OCI-LY3 (cell line): ENCODE data around the gene ITPR3.

Source experiments
- H2AFZ ChIP-seq: fragments of 200-600, 300-600 bp; shearing (Covaris generic); 2 replicates; pipeline ENCODE4 v1.6.0; 2014; ENCODE audit warnings: antibody characterized with exemption, low read depth, low read length
- H3K27ac ChIP-seq: fragments of 200-600, 300-600 bp; sonication (generic); 2 replicates; pipeline ENCODE4 v1.5.1; 2014; ENCODE audit warnings: mild to moderate bottlenecking, low read length, moderate library complexity, mixed read lengths
- H3K27me3 ChIP-seq: fragments of 200-600, 300-600 bp; sonication (generic); 2 replicates; pipeline ENCODE4 v1.6.1; 2014; ENCODE audit warnings: low read depth, low read length, mixed read lengths
- H3K36me3 ChIP-seq: fragments of 200-600, 300-600 bp; sonication (generic); replicated peaks from 2 replicates; pipeline ENCODE3; 2014; ENCODE audit warnings: low read depth, low read length, mixed read lengths
- H3K4me1 ChIP-seq: fragments of 300-600, 200-600 bp; sonication (generic); 2 replicates; pipeline ENCODE4 v1.6.1; 2014; ENCODE audit warnings: low read length, mixed read lengths
- H3K4me2 ChIP-seq: fragments of 200-600, 300-600 bp; sonication (generic); 2 replicates; pipeline ENCODE4 v1.6.1; 2014; ENCODE audit warnings: low read length, mixed read lengths
- H3K4me3 ChIP-seq: fragments of 300-600, 200-600 bp; sonication (generic); 2 replicates; pipeline ENCODE4 v1.5.1; 2014; ENCODE audit warnings: antibody characterized with exemption, mild to moderate bottlenecking, low read length, moderate library complexity
- H3K79me2 ChIP-seq: fragments of 300-600, 200-600 bp; shearing (Covaris generic); 2 replicates; pipeline ENCODE4 v1.6.1; 2014; ENCODE audit warnings: mild to moderate bottlenecking, low read length, mixed read lengths
- H3K9ac ChIP-seq: fragments of 300-600, 200-600 bp; shearing (Covaris generic); 2 replicates; pipeline ENCODE4 v1.6.0; 2014; ENCODE audit warnings: mild to moderate bottlenecking, low read length, moderate library complexity
- H3K9me3 ChIP-seq: fragments of 200-600, 300-600 bp; shearing (Covaris generic); 2 replicates; pipeline ENCODE4 v1.6.1; 2014; ENCODE audit warnings: low read length, mixed read lengths; ENCODE audit not compliant: insufficient read depth
- H4K20me1 ChIP-seq: fragments of 200-600, 300-600 bp; sonication (generic); 2 replicates; pipeline ENCODE4 v1.6.1; 2016; ENCODE audit warnings: low read length, mixed read lengths; ENCODE audit not compliant: insufficient read depth
- CTCF ChIP-seq: fragments of 200-600, 300-600 bp; sonication (generic); IDR thresholded peaks from 2 replicates; pipeline ENCODE4 v1.5.1; 2014; ENCODE audit warnings: antibody characterized with exemption, low read length, low read depth
- EZH2phosphoT487 ChIP-seq: fragments of 200-600 bp; shearing (Covaris generic); IDR thresholded peaks from 2 replicates; pipeline ENCODE4 v1.6.1; 2018; ENCODE audit warnings: antibody characterized with exemption, mixed run types, low read depth

Gene ITPR3

GRCh38 chr6:33710296-33711121, 89.4 kb downstream of the ITPR3 start:
- 0 out of 2 replicates have a peak overlapping the region, but pooled peaks have one; percentile 68 for H2AFZ ChIP-seq
- H3K27me3 ChIP-seq, result no peaks in the 10 kb centered on the region
- no peaks in the 10 kb centered on the region for H3K9me3 ChIP-seq
- peaks cover 5% of the 10 kb centered on the region for H3K36me3 ChIP-seq
- H3K79me2 ChIP-seq, result peaks cover 27% of the 10 kb centered on the region
- peak overlapping the region; percentile 90 for H3K4me3 ChIP-seq
- peak overlapping the region; percentile 88 for H3K9ac ChIP-seq
- H3K4me2 ChIP-seq, result peak overlapping the region; percentile 99
- no peaks in the 10 kb centered on the region for H4K20me1 ChIP-seq
- TF ChIP-seq CTCF, result no peak
- TF ChIP-seq EZH2phosphoT487, result no peak
- peak overlapping the region; percentile 80 for H3K27ac ChIP-seq
- peaks cover 13% of the 10 kb centered on the region for H3K4me1 ChIP-seq

- Histone ChIP-seq H3K27ac (peak within 1 kb of the TSS; percentile 80), H3K4me2 (peak within 1 kb of the TSS; percentile 99), H3K4me1 (peaks cover 13% of the 10 kb centered on the region), H3K4me3 (peak within 1 kb of the TSS; percentile 90), H3K9me3 (no peaks in the 10 kb centered on the region), H4K20me1 (no peaks in the 10 kb centered on the region), H2AFZ (peak within 1 kb of the TSS; percentile 68), H3K9ac (peak within 1 kb of the TSS; percentile 88), H3K27me3 (no peaks in the 10 kb centered on the region), H3K36me3 (peaks cover 5% of the 10 kb centered on the region), H3K79me2 (peaks cover 27% of the 10 kb centered on the region)
- TF ChIP-seq CTCF (peak; percentile 56), EZH2phosphoT487 (no peak)
These were observed 90.3 kb downstream of the ITPR3 start, which contains the start of gene UQCC2 for GRCh38 chr6:33711140-33712129. Gene UQCC2 (minus strand): TSS chr6:33711700. CDS start chr6:33711686, 14 bp downstream.

GRCh38 chr6:33712914-33713313, 91.8 kb downstream of the ITPR3 start:
- H3K4me2 ChIP-seq, result no peak overlapping the region
- no peaks in the 10 kb centered on the region for H3K27me3 ChIP-seq
- peaks cover 13% of the 10 kb centered on the region for H3K4me1 ChIP-seq
- no peak overlapping the region for H3K9ac ChIP-seq
- H3K4me3 ChIP-seq, result no peak overlapping the region
- no peak overlapping the region for H2AFZ ChIP-seq
- no peaks in the 10 kb centered on the region for H4K20me1 ChIP-seq
- H3K79me2 ChIP-seq, result peaks cover 27% of the 10 kb centered on the region
- H3K36me3 ChIP-seq, result peaks cover 5% of the 10 kb centered on the region
- no peaks in the 10 kb centered on the region for H3K9me3 ChIP-seq
- no peak for TF ChIP-seq CTCF
- TF ChIP-seq EZH2phosphoT487, result no peak
- H3K27ac ChIP-seq, result no peak overlapping the region

- no peak overlapping the region for H3K9ac ChIP-seq
- H3K4me3 ChIP-seq, result no peak overlapping the region
- peaks cover 24% of the 10 kb centered on the region for H3K79me2 ChIP-seq
- no peak overlapping the region for H2AFZ ChIP-seq
- no peaks in the 10 kb centered on the region for H3K9me3 ChIP-seq
- peaks cover 18% of the 10 kb centered on the region for H3K4me1 ChIP-seq
- no peak for TF ChIP-seq EZH2phosphoT487
- no peak for TF ChIP-seq CTCF
- H3K36me3 ChIP-seq, result peaks cover 5% of the 10 kb centered on the region
- H4K20me1 ChIP-seq, result no peaks in the 10 kb centered on the region
- H3K27me3 ChIP-seq, result no peaks in the 10 kb centered on the region
- H3K4me2 ChIP-seq, result no peak overlapping the region
- no peak overlapping the region for H3K27ac ChIP-seq
These were observed 92.7 kb downstream of the ITPR3 start for GRCh38 chr6:33713786-33714185.
